Measurements from ENCODE around the gene GALNT6.

- TF ChIP-seq CTCF (conservative IDR thresholded peaks at IDR 0.05 in 1 of 2, IDR thresholded peaks at IDR 0.05 in 1 of 2; ENCODE audit: extremely low read depth in 1 of 2, insufficient read depth in 1 of 2, low read depth in 1 of 2, low read length in 2 of 2) (no peak), EZH2 (IDR thresholded peaks at IDR 0.05; ENCODE audit: borderline replicate concordance, low read length) (no peak)
Measured at GRCh38 chr12:51369581-51369980, 21.6 kb downstream of the GALNT6 start.

Data from mammary epithelial cell (primary cell).